ENCODE results near the gene ORC4. TPM values are rescaled to one million over a fixed set of nuclear protein-coding genes. Genes with fewer than 3 reads are reported as not detected.

The ORC4 gene
- total and polyA plus RNA-seq, 3 donors from 2014 or later = 38.9 to 58.4 (median 54.8) TPM

DNA sequence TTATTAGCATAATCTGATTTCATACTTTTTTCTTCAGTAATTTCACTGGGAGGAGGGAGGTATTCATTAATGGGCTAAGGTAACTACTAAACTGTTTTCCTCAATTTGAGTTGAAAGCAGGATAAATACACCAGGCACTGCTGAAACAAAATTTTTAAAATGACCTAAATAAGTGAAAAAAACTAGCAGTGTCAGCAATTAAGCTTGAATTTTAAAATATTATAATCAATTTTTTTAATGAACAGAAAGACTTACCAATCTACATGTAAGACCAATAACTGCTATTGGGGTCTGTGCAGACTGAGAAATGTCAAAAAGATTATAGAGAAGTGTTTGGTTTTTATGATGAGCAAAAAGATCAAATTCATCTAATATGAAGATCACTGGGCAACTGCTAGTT lies 68.4 kb downstream of the ORC4 start:
- intact Hi-C loops (cut with DNase I; ENCODE audit: low total_unique reads) = no loop called here
- TF ChIP-seq, protein P1, sequence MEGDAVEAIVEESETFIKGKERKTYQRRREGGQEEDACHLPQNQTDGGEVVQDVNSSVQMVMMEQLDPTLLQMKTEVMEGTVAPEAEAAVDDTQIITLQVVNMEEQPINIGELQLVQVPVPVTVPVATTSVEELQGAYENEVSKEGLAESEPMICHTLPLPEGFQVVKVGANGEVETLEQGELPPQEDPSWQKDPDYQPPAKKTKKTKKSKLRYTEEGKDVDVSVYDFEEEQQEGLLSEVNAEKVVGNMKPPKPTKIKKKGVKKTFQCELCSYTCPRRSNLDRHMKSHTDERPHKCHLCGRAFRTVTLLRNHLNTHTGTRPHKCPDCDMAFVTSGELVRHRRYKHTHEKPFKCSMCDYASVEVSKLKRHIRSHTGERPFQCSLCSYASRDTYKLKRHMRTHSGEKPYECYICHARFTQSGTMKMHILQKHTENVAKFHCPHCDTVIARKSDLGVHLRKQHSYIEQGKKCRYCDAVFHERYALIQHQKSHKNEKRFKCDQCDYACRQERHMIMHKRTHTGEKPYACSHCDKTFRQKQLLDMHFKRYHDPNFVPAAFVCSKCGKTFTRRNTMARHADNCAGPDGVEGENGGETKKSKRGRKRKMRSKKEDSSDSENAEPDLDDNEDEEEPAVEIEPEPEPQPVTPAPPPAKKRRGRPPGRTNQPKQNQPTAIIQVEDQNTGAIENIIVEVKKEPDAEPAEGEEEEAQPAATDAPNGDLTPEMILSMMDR (IDR thresholded peaks at IDR 0.05) = no peak
- no peak for TF ChIP-seq POLR2A (IDR thresholded peaks at IDR 0.05)
- H3K4me1 ChIP-seq = no peaks in the 10 kb centered on the region
- no peak for DNase-seq
- no peaks in the 10 kb centered on the region for H3K27me3 ChIP-seq
- no peak overlapping the region for H3K4me3 ChIP-seq
- H3K27ac ChIP-seq = no peak overlapping the region
- no peaks in the 10 kb centered on the region for H3K9me3 ChIP-seq
- no peaks in the 10 kb centered on the region for H3K36me3 ChIP-seq (ENCODE audit: low read depth, missing control alignments)

DNA sequence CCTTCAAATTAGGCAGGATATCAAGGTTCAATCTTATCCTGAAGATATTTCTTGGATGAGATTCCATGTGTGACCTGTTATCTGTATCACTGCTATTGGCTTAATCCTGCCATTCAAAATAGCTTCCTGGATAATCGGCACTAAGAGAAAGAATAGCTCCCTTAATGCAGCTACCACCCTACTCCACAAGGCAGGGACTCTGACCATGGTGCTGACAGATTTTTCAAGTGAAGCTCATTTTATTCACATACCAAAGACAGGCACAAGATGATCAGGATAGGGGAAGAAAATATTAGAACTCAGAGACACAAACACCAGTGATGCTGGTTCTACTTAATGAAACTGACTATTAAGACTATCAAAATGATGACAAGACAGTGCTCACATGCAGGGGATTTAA lies 74.9 kb downstream of the ORC4 start:
- intact Hi-C loops (cut with DNase I; ENCODE audit: low total_unique reads) = no loop called here
- H3K4me1 ChIP-seq = no peaks in the 10 kb centered on the region
- WGBS, 2 donors = 50 to 67% methylated on average over 1 of the region's 1 CpG
- no peak overlapping the region for H3K27ac ChIP-seq
- no peak for DNase-seq
- no peaks in the 10 kb centered on the region for H3K27me3 ChIP-seq
- TF ChIP-seq POLR2A (IDR thresholded peaks at IDR 0.05) = no peak
- TF ChIP-seq, protein P1 (IDR thresholded peaks at IDR 0.05) = no peak
- no peaks in the 10 kb centered on the region for H3K36me3 ChIP-seq (ENCODE audit: low read depth, missing control alignments)
- no peak overlapping the region for H3K4me3 ChIP-seq
- H3K9me3 ChIP-seq = no peaks in the 10 kb centered on the region

DNA sequence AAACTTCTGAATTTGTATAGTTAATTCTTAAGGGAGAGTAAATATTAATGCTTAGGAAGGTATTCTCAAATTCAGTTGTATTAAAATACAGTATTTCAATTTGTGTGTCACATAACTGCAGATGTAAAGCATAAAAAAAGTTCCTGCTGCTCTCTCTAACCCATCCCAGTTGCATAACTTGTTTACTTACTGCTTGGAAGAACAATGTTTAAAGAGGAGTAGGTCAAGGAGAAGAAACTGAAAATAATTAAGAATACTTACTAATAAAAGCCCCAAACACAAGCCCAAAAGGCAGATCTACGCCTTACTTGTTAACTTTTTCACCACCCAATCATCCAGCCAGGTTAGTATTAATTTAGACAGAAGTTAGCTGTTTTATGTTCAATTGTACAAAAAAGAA lies 81.2 kb downstream of the ORC4 start:
- Histone ChIP-seq H3K4me3 (no peak overlapping the region), H3K36me3 (ENCODE audit: low read depth, missing control alignments) (no peaks in the 10 kb centered on the region), H3K27me3 (no peaks in the 10 kb centered on the region), H3K9me3 (no peaks in the 10 kb centered on the region), H3K4me1 (no peaks in the 10 kb centered on the region), H3K27ac (peak overlapping the region in 1 of 2 donors; percentile 3)
- WGBS, 2 donors = 51 to 64% methylated on average over 1 of the region's 1 CpG
- TF ChIP-seq POLR2A (IDR thresholded peaks at IDR 0.05) = no peak
- TF ChIP-seq, protein P1 (IDR thresholded peaks at IDR 0.05) = no peak
- no peak for DNase-seq
- intact Hi-C loops (cut with DNase I; ENCODE audit: low total_unique reads) = no loop called here

GRCh38 chr2:147937744-147938349 lies 82.7 kb downstream of the ORC4 start:
- no peaks in the 10 kb centered on the region for H3K9me3 ChIP-seq
- no peak for DNase-seq
- TF ChIP-seq POLR2A (IDR thresholded peaks at IDR 0.05) = no peak
- TF ChIP-seq, protein P1 (IDR thresholded peaks at IDR 0.05) = peak; percentile 68 to 83 (median 77)
- no peaks in the 10 kb centered on the region for H3K4me1 ChIP-seq
- H3K27ac ChIP-seq = no peak overlapping the region
- no peak overlapping the region for H3K4me3 ChIP-seq
- intact Hi-C loops (cut with DNase I; ENCODE audit: low total_unique reads) = no loop called here
- H3K27me3 ChIP-seq = no peaks in the 10 kb centered on the region
- H3K36me3 ChIP-seq (ENCODE audit: low read depth, missing control alignments) = no peaks in the 10 kb centered on the region
- WGBS, 2 donors = 44 to 46% methylated on average over 3 of the region's 3 CpGs
